HEK293 (cell line): ENCODE data around the gene COMMD10.

Experiments used
- ZNF530 ChIP-seq: fragments of 450-650 bp; formaldehyde crosslinking; IDR thresholded peaks from 2 replicates; pipeline ENCODE4 v1.5.1; 2016; ENCODE audit warnings: low read depth, missing biosample characterization, missing genetic modification characterization
- TF ChIP-seq, protein P1 (sequence below): fragments of 450-650 bp; formaldehyde crosslinking; conservative IDR thresholded peaks from 2 replicates; pipeline ENCODE4 v1.5.1; 2016; ENCODE audit warnings: low read depth, missing biosample characterization, missing genetic modification characterization

- no peak for TF ChIP-seq ZNF530 (tag by site-specific recombination)
- TF ChIP-seq, protein P1, sequence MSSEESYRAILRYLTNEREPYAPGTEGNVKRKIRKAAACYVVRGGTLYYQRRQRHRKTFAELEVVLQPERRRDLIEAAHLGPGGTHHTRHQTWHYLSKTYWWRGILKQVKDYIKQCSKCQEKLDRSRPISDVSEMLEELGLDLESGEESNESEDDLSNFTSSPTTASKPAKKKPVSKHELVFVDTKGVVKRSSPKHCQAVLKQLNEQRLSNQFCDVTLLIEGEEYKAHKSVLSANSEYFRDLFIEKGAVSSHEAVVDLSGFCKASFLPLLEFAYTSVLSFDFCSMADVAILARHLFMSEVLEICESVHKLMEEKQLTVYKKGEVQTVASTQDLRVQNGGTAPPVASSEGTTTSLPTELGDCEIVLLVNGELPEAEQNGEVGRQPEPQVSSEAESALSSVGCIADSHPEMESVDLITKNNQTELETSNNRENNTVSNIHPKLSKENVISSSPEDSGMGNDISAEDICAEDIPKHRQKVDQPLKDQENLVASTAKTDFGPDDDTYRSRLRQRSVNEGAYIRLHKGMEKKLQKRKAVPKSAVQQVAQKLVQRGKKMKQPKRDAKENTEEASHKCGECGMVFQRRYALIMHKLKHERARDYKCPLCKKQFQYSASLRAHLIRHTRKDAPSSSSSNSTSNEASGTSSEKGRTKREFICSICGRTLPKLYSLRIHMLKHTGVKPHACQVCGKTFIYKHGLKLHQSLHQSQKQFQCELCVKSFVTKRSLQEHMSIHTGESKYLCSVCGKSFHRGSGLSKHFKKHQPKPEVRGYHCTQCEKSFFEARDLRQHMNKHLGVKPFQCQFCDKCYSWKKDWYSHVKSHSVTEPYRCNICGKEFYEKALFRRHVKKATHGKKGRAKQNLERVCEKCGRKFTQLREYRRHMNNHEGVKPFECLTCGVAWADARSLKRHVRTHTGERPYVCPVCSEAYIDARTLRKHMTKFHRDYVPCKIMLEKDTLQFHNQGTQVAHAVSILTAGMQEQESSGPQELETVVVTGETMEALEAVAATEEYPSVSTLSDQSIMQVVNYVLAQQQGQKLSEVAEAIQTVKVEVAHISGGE (tag by site-specific recombination): no peak
These were observed 163.6 kb downstream of the COMMD10 start for GRCh38 chr5:116248432-116248831.
